ENCODE data around the gene OTX2.

DNA sequence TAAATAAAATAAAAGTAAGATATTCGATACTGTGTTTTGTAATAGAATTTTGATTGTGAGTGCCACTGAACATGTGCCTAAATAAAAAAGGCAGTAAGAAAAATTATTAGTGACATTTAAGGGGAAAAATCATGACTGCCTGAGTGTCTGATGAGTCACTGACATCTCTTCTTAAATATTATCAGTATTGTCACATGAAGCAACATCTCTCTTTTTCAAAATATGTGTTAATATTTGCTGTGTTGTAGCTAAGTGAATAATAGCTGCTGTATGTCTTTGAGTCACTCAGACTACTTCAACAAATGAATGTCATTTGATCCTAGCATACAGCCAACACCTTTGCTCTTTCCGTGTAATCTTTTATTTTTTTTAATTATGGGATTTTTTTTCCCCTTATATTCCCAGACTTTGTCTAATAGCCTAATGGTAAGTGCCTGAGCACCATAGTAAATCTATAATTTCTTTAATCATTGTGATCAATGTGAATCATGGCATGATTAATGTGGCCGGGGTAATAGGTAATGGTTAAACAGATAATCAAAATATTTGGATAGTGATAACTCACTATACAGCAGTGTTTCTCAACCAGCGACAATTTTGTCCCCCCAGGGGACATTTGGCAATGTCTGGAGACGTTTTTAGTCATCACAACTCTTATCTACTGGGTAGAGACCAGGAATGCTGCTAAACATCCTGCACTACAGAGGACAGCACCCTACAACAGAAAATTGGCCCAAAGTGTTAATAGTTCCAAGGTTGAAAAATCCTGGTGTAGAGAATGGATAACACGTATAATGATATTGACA is 11.7 kb upstream of the OTX2 start:
- TF ChIP-seq ZNF394 (tag by site-specific recombination; IDR thresholded peaks at IDR 0.05; ENCODE audit: borderline replicate concordance) (no peak), ZNF747 (tag by site-specific recombination; IDR thresholded peaks at IDR 0.05) (no peak), ZNF202 (tag by site-specific recombination; IDR thresholded peaks at IDR 0.05; ENCODE audit: borderline replicate concordance) (no peak), REST (tag by site-specific recombination; IDR thresholded peaks at IDR 0.05) (no peak), ZNF274 (IDR thresholded peaks at IDR 0.05; ENCODE audit: low read length) (no peak), ZNF274 (tag by site-specific recombination; IDR thresholded peaks at IDR 0.05; ENCODE audit: borderline replicate concordance) (no peak), ZNF544 (tag by site-specific recombination; IDR thresholded peaks at IDR 0.05) (no peak), ZNF585B (tag by site-specific recombination; IDR thresholded peaks at IDR 0.05) (no peak), TCF7L2 (IDR thresholded peaks at IDR 0.05; ENCODE audit: borderline replicate concordance, low read depth, low read length) (no peak), ZNF555 (tag by site-specific recombination; conservative IDR thresholded peaks at IDR 0.05) (no peak), MEIS1 (CRISPR knock-in tag; IDR thresholded peaks at IDR 0.05; ENCODE audit: borderline replicate concordance) (no peak), KLF7 (tag by site-specific recombination; IDR thresholded peaks at IDR 0.05; ENCODE audit: borderline replicate concordance) (no peak)
- TF ChIP-seq, protein P1, sequence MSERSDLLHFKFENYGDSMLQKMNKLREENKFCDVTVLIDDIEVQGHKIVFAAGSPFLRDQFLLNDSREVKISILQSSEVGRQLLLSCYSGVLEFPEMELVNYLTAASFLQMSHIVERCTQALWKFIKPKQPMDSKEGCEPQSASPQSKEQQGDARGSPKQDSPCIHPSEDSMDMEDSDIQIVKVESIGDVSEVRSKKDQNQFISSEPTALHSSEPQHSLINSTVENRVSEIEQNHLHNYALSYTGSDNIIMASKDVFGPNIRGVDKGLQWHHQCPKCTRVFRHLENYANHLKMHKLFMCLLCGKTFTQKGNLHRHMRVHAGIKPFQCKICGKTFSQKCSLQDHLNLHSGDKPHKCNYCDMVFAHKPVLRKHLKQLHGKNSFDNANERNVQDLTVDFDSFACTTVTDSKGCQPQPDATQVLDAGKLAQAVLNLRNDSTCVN (tag by site-specific recombination; optimal IDR thresholded peaks at IDR 0.05) = no peak
- TF ChIP-seq, protein P2, sequence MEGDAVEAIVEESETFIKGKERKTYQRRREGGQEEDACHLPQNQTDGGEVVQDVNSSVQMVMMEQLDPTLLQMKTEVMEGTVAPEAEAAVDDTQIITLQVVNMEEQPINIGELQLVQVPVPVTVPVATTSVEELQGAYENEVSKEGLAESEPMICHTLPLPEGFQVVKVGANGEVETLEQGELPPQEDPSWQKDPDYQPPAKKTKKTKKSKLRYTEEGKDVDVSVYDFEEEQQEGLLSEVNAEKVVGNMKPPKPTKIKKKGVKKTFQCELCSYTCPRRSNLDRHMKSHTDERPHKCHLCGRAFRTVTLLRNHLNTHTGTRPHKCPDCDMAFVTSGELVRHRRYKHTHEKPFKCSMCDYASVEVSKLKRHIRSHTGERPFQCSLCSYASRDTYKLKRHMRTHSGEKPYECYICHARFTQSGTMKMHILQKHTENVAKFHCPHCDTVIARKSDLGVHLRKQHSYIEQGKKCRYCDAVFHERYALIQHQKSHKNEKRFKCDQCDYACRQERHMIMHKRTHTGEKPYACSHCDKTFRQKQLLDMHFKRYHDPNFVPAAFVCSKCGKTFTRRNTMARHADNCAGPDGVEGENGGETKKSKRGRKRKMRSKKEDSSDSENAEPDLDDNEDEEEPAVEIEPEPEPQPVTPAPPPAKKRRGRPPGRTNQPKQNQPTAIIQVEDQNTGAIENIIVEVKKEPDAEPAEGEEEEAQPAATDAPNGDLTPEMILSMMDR (tag by site-specific recombination; IDR thresholded peaks at IDR 0.05) = no peak
- TF ChIP-seq, protein P3, sequence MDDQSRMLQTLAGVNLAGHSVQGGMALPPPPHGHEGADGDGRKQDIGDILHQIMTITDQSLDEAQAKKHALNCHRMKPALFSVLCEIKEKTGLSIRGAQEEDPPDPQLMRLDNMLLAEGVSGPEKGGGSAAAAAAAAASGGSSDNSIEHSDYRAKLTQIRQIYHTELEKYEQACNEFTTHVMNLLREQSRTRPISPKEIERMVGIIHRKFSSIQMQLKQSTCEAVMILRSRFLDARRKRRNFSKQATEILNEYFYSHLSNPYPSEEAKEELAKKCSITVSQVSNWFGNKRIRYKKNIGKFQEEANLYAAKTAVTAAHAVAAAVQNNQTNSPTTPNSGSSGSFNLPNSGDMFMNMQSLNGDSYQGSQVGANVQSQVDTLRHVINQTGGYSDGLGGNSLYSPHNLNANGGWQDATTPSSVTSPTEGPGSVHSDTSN (CRISPR knock-in tag; IDR thresholded peaks at IDR 0.05) = no peak

Measured in HEK293 (cell line).